ENCODE data around the gene MPZL2.

- TF ChIP-seq CTCF (IDR thresholded peaks at IDR 0.05) (no peak), POLR2A (IDR thresholded peaks at IDR 0.05) (no peak)
Measured at GRCh38 chr11:118245936-118246562, 18.0 kb downstream of the MPZL2 start.

Data from esophagus squamous epithelium (tissue), 4 donors.